T-helper 2 cell treated with Interferon-gamma antibody and Interleukin-4, amounts not matched to agents 100 ng/mL and 5 ng/mL, for 36 hours (primary cell): ENCODE data around the gene MUC12. TPM values are rescaled to one million over a fixed set of nuclear protein-coding genes. Genes with fewer than 3 reads are reported as not detected.
"Not testable (repeated sequence)": the region's sequence is repeated elsewhere in the genome, so short reads cannot be mapped to it uniquely, and the experiment has no call there.

Experiments
- intact Hi-C: fragments of 100-400 bp; cut with micrococcal nuclease; formaldehyde crosslinking; loops from one replicate; pipeline ENCODE4 v1.15.1; 2023
- total RNA-seq: library from RNA; stranded (reverse); gene quantifications from 2 replicates; pipeline ENCODE4 v1.2.3, GENCODE V29; 2022

The MUC12 gene
- total RNA-seq, 1 donor from 2014 or later, result 0.48 TPM

DNA sequence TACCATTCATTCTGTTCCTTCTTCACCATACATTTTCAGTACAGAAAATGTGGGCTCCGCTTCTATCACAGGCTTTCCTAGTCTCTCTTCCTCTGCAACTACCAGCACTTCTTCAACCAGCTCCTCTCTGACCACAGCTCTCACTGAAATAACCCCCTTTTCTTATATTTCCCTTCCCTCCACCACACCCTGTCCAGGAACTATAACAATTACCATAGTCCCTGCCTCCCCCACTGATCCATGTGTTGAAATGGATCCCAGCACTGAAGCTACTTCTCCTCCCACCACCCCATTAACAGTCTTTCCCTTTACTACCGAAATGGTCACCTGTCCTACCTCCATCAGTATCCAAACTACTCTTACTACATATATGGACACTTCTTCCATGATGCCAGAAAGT lies 9.5 kb upstream of the MUC12 start:
- intact Hi-C loops, result no loop called here

DNA sequence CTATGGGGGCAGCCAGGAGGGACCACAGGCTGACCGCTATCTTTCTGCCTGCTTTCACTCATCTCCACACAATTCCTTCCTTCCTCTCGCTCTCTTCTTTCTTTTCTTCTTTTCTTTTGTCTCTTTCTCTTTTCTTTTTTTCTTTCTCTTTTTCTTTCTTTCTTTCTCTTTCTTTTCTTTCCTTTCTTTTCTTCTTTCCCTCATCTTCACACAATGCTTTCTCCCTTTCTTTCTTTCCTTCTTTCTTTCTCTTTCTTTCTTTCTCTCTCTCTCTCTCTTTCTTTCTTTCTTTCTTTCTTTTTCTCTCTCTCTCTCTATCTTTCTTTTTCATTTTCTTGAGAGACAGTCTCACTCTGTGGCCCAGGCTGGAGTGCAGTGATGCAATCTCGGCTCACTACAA lies 6.8 kb upstream of the MUC12 start:
- intact Hi-C loops, result no loop called here

DNA sequence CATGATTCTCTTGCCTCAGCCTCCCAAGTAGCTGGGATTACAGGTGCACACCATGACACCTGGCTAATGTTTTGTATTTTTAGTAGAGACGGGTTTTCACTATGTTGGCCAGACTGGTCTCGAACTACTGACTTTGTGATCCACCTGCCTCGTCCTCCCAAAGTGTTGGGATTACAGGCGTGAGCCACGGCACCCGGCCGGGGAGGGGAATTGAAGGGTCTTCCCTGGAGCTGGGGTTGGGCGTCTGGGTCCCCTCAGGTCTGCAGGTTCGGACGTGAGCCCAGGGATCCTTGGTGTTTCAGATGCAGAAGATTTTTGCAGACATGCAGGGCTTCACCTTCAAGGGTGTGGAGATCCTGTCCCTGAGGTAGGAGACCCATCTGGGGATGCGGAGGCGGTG lies 6.0 kb upstream of the MUC12 start:
- intact Hi-C loops, result no loop called here

DNA sequence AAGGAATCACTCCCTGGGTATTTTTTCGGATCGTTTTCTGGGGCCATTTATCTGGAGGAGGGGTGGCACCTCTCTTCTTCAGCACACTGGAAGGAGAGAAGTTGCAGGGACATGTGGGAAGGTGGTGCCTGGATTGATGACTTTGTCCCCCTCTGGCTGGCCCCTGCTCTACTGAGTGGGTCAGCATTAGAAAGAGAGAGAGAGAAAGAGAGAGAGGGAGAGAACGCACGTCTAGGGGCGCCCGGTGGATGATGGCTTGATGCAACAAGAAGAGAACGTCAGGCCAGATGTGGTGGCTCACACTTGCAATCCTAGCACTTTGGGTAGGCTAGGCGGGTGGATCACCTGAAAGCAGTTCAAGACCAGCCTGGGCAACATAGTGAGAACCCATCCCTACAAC lies 5.5 kb upstream of the MUC12 start:
- intact Hi-C loops, result no loop called here

DNA sequence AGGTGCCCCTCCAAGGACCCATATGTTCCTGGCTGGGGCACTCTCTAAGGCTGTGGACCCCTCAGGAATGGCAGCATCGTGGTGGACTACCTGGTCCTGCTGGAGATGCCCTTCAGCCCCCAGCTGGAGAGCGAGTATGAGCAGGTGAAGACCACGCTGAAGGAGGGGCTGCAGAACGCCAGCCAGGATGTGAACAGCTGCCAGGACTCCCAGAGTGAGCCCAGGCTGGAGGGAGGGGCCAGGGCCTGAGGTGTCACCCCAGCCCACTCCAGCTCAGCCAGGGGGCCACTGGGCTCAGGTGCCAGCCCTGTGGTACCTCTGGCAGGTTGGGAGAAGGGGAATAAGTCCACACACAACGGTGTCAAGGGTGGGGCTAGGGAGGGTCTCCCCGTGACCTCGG lies 4.7 kb upstream of the MUC12 start:
- intact Hi-C loops, result loop anchor here (5.0 kb wide), 1 partner anchor 113 kb away; no protein-coding TSS in a partner anchor

DNA sequence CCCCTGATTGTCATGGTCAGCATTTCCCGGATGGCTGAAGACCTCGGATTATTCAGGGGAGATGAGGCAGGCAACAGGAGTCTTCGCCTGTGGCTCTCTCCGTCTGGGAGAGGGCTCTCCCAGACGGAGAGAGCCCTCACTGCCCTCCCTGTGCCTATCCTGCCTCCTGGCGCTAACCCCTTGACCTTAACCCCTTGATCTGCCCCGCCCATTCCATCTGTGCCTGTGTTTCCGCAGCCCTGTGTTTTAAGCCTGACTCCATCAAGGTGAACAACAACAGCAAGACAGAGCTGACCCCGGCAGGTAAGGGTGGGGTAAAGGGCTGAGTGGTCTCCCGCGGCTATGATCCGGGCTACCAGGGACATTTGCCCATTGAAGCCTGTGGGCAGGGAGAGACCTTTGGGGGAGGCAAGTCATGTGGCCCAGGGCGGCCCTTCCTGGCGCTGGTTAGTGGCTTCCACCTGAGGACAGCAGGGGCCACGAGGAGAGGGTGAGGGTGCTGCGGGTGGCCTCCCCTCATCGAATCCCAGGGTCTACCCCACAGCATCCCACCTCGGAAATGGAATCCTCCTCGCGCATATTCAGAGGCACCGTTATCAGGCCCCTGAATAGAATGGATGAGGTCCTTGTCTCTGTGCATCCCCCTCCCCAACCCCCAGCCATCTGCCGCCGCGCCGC lies 4.2 kb upstream of the MUC12 start:
- intact Hi-C loops, result loop anchor here (5.0 kb wide), 1 partner anchor 112 kb away; no protein-coding TSS in a partner anchor

DNA sequence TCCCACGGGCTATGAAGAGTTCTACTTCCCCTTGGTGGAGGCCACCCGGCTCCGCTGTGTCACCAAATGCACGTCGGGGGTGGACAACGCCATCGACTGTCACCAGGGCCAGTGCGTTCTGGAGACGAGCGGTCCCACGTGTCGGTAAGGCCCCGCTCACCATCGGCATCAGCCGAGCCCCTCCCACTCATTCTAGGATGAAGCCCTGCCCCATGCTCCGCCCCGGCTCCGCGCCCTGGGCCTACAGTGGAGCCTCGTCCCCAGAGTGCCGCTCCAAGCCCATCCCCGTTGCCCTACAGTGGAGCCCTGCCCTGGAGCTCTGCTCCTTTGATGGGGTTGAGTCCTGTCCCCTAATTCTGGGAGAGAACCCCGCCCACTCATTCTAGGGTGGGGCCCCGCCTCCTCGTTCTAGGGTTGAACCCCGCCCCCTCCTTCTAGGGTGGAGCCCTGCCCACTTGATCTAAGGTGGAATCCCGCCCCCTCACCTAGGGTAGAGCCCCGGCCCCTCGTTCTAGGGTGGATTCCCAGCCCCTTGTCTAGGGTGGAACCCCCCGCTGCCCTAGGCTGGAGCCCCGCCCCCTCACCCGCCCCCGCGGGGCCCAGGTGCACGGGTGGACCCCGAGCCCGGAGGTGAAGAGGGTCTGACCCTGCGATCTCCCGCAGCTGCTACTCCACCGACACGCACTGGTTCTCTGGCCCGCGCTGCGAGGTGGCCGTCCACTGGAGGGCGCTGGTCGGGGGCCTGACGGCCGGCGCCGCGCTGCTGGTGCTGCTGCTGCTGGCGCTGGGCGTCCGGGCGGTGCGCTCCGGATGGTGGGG lies 3.4 kb upstream of the MUC12 start:
- intact Hi-C loops, result loop anchor here (1.0 to 5.0 kb wide), 3 partner anchors 51 to 111 kb away; no protein-coding TSS in a partner anchor

DNA sequence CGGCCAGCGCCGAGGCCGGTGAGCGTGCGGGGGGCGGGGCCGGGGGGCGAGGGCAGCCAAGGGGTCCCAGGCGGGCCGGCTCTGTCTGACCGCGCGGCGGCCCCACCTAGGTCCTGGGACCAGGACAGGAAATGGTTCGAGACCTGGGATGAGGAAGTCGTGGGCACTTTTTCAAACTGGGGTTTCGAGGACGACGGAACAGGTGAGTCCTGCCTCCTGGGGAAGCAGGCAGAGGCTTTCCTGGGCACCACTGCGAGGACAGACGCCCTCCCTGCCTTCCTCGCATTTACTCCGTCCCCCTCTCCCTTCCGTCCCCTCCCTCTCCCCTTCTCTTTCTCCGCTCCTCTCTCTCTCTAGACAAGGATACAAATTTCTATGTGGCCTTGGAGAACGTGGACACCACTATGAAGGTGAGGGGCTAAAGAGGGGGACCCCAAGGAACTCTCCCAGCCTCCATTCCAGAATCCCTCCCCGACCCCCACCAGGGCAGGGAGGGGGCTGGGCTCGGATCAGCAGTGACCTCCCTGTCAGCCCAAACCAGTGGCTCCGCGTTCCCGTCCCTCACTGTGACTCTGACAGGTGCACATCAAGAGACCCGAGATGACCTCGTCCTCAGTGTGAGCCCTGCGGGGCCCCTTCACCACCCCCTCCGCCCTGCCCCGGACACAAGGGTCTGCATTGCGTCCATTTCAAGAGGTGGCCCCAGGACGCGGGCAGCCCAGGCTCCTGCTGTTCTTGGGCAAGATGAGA lies 2.6 kb upstream of the MUC12 start:
- intact Hi-C loops, result loop anchor here (1.0 to 5.0 kb wide), 3 partner anchors 50 to 111 kb away; no protein-coding TSS in a partner anchor

DNA sequence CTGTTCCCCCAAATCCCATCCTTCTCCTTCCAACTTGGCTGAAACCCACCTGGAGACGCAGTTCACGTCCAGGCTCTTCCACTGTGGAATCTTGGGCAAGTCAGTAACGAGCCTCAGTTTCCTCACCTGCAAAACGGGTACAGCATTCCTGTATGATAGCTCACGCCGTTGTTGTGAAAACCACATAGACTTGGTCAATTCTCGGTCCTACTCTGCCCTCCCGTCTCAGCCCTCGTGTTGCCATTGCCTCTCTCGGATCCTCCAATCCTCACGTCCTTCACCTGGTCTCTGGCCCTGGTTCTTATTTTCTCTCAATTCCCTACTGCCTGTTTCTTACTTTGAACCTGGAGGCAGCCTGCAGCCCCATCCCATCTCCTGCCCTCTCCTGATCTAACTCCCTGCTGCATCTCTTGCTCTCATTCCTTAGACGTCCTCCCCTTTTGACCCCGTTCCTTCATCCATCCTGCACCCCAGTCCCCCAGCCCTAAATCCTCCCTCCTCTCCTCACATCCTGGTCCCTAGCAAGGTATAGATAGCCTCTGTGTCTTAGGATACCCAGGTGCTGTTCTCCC lies 2.0 kb upstream of the MUC12 start:
- intact Hi-C loops, result loop anchor here (2.0 to 5.0 kb wide), 2 partner anchors 49 to 110 kb away; no protein-coding TSS in a partner anchor

DNA sequence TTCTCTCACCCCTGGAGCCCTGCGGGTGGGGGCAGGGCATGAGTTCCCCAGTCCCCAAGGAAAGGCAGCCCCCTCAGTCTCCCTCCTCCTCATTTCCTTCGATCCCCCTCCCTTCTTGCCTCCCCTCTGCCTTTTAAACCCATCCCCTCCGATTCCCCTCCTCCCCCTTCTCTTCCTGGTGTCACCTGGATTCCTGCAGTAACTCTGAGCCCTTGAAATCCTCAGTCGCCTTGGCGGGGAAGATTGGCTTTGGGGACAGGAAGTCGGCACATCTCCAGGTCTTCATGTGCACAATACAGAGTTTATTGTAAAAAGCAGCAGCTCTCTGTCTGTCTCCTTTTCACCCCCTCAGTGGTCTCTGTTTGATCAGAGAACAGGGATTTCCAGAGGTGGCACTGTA lies 1.3 kb upstream of the MUC12 start:
- intact Hi-C loops, result loop anchor here (5.0 kb wide), 1 partner anchor 109 kb away; no protein-coding TSS in a partner anchor

DNA sequence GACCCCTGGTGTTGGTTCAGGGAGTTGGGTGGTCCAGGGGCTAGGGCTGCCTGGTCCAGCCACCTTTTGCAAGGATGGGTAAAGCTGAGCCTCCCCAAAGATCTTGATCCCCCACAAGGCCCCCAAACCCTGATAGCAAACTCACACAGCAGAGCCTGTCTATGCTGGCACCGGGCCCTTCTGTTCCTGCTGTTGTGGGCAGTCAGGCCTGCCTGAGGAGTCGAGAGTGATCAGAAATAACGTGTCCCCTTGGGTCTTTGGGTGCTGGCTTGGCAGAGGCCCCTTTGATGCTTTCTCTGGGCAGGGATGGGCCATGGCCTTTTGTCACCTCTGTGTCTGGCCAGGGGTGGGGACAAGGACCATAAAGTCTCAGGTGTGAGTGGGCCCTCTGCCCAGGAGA lies 715 bp upstream of the MUC12 start:
- intact Hi-C loops, result loop anchor here (5.0 kb wide), 1 partner anchor 109 kb away; no protein-coding TSS in a partner anchor

DNA sequence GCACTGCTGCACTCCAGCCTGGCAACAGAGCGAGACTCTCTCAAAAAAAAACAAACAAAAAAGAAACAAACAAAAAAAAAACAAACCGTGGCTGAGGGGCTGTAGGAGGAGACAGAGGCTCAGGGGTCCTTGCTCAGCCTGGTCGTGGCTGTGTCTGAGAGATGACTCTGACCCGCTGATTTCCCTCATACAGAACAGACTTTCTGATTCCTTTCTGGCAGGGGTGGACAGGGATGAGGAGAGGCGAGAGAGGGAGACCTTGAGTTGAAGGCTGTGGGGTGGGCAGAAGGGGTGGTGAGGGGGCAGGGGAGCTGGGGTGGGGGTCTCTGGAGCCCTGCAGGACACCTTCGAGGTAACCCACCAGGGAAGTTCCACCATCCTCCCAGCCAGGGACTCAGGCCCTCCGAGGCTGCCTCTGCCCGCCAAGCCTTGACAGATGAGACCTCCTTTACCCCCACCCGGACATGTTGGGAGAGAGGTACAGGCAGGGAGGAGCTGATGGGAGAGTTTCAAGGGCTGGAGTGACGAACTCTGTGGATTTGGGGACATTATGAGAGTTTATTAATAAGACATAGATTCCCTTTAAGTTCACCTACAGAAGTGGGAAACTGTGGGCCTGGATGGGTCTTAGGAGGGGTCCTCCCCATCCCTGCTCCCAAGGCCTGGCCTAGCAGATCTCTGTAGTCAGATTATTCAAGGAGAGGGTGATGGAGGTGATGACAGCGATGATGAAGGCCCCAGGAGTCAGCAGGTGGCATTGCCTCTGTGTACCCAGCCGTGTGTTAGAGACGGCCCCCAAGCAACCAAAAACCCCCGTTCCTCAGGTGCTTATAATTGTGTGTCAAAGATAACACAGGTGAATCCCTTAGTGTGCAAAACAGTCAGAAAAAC lies 2.0 kb downstream of the MUC12 start:
- intact Hi-C loops, result no loop called here

DNA sequence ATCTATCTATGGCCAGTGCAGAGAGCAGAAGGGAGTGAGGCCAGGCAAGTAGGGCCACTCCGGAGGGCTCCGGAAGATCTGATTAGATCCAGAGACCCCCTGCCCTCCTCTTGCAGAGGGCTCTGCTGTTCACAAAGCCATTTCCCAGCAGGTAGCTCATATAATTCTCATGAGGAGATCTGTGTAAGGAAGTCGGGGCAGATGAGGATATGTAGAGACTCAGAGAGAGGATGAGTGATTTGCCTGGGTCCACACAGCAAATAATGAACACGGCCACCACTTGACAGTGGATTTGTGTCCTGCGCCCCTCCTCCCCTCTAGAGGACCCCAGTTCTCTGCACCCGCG lies 2.6 kb downstream of the MUC12 start:
- intact Hi-C loops, result no loop called here

DNA sequence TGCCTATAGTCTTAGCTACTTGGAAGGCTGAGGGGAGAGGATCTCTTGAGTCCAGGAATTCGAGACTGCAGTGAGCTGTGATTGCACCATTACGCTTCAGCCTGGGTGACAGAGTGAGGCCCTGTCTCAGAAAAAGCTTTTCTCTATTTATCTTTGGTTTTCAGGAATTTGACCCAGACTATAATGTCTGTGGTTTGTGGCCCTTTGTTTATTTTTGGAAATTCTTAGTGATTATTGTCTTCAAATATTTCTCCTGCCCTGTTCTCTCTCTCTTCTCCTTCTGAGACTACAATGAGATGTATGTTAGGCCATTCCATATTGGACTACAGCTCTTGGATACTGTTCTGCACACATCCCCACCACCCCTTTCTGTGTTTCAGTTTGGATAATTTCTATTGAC lies 4.7 kb downstream of the MUC12 start:
- intact Hi-C loops, result no loop called here

DNA sequence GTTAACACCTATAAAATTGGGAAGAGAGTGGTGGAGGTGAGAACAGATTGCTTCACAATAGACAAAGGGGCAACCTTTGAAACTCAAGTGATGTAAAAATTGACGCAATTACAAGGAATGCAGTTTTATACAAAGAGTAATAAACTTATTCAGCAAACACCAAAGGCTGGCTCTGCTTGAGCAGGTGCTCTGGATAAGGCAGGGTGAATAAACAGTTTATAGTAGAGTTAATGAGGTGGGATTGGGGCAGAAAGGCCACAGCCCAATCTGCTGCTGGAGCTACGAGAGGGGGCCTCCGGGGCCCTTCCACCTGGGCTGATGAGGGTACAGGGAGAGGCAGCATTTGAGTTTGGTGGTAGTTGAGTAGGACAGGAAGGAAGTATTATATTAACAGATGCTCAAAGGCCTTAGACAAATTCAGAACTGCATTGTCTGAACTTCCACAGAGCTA lies 6.0 kb downstream of the MUC12 start:
- intact Hi-C loops, result no loop called here

DNA sequence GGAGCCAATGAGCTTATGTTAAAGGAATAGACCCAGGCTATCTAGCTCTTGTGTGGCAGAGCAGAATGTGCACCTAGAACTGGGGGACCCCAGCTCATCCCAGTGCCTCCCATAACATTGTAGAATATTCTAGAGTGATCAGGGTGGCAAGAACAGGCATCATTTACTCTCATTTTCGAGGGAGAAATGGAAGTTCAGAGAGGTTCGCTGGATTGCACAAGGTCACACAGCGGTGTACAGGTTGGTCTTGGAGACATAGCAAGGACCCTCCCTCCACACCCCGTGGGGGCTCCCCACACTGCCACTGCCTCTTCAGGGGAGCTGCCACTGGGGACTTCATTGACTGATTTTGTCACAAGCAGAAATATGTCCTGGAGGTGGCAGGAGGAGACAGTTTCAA lies 8.9 kb downstream of the MUC12 start:
- intact Hi-C loops, result no loop called here

DNA sequence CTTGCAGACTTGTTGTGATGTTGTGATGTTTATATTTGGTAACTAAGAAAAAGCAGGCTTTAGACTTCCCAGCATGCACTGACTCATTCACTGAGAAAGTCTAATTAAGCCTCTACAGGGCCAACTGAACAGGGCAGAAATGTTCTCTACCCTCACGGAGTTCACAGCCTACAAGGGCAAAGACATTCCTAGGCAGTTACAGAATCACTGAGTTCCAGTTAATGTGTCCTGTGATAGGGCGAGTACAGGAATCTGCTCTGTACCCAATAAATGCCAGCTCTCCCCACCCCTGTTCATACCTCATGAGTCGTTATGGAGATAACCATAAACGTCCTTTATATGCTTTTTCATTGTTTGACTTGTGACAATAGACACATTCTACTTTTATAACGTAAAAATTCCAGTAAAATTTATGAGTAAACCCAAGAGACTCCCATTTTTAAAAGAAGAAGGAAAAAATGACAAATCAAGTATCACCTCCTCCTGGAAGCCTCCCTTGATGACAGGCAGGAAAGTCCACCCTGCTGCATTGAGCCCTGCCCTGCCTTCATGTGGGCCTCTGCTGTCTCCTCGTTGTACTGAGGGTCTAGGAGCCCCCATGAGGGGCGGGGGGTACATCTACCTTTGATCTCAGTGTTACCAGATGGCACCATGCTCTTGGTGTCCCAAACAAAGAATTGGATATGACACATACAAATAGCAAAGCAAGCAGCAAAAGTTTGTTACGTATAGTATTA lies 14.3 kb downstream of the MUC12 start:
- intact Hi-C loops, result no loop called here

DNA sequence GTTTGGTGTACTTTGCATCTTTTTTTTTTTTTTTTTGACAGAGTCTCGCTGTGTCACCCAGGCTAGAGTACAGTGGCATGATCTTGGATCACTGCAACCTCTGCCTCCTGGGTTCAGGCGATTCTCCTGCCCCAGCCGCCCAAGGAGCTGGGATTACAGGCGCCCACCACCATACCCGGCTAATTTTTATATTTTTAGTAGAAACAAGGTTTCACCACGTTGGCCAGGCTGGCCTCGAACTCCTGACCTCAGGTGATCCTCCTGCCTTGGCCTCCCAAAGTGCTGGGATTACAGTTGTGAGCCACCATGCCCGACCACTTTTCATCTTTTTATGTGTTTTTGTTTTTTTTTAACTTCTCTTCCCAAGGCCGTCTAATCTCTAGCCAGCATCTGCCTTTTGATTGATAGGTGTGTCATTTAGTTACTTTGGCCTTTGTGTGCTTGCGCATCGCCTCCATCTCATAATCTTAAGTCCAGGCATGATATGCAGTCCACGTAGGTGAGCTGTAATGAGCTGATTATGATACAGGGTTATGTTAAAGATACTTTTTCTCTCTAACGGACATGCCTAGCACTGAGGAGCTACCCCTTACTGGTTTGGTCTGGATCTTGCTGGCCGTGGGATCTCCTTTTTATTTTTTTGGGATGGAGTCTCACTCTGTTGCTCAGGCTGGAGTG lies 15.0 kb downstream of the MUC12 start:
- intact Hi-C loops, result not testable (repeated sequence)
